Duodenal mucosa (tissue), 2 donors: ENCODE results near the gene CERS6.

Experiments used
- H3K27ac ChIP-seq: one replicate; pipeline ENCODE4 v1.7.0; 2013; ENCODE audit warnings: low read depth, low read length
- H3K27me3 ChIP-seq, 2 donors: one replicate each; pipeline ENCODE4 v1.7.0; 2013; ENCODE audit warnings: low read length in 2 of 2, control low read depth in 1 of 2; ENCODE audit not compliant: insufficient read depth in 2 of 2, control insufficient read depth in 1 of 2
- H3K36me3 ChIP-seq, 2 donors: one replicate each; pipeline ENCODE4 v1.7.0; 2013; ENCODE audit warnings: low read length in 2 of 2, control low read depth in 1 of 2; ENCODE audit not compliant: insufficient read depth in 2 of 2, control insufficient read depth in 1 of 2
- H3K4me1 ChIP-seq, 2 donors: one replicate each; pipeline ENCODE4 v1.7.0; 2013; ENCODE audit warnings: low read length in 2 of 2, control low read depth in 1 of 2; ENCODE audit not compliant: insufficient read depth in 2 of 2, control insufficient read depth in 1 of 2
- H3K4me3 ChIP-seq, 2 donors: one replicate each; pipeline ENCODE4 v1.7.0; 2013; ENCODE audit warnings: low read length in 2 of 2, low read depth in 1 of 2
- H3K9ac ChIP-seq, 2 donors: one replicate each; pipeline ENCODE4 v1.7.0; 2013; ENCODE audit warnings: low read length in 2 of 2, low read depth in 1 of 2
- H3K9me3 ChIP-seq, 2 donors: one replicate each; pipeline ENCODE4 v1.7.0; 2013; ENCODE audit warnings: low read length in 2 of 2, control low read depth in 1 of 2; ENCODE audit not compliant: control insufficient read depth in 1 of 2

Gene CERS6

DNA sequence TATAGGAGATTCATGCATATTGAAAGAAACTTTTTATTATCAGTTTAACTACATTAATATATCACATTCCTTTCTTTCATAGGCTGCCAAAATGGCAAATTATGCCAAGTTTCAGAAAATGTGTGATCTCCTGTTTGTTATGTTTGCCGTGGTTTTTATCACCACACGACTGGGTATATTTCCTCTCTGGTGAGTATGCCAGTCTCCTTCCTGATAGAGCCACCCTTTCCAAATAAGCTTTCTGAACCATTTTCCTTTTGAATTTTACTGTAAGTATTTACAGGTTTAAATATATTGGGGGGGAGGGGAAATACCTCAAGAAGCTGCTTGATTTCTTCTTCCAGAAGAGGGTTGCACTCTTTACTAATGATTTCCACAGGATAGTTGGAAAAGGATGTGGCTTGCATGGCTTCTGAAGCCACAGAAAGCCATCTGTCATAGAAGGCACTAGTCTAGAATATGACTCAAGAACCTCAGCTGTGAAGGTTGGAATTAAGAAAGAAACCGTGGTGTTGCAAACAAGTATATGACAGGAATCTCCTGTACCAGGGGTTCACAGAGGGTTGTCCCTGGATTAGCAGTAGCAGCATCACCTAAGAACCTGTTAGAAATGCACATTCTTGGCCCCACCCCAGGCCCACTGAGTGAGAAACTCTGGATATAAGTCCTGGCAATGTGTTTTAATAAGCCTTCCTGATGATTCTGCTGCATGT lies 261.9 kb downstream of the CERS6 start:
- H3K27ac ChIP-seq = no peak overlapping the region
- H3K9ac ChIP-seq = no peak overlapping the region
- H3K4me1 ChIP-seq = no peaks in the 10 kb centered on the region
- H3K9me3 ChIP-seq = no peaks in the 10 kb centered on the region
- H3K4me3 ChIP-seq = no peak overlapping the region
- H3K36me3 ChIP-seq = peaks cover 10 to 22% of the 10 kb centered on the region in 2 donors
- H3K27me3 ChIP-seq = no peaks in the 10 kb centered on the region

- no peak overlapping the region for H3K4me3 ChIP-seq
- H3K9ac ChIP-seq = no peak overlapping the region
- H3K4me1 ChIP-seq = no peaks in the 10 kb centered on the region
- H3K27ac ChIP-seq = no peak overlapping the region
- H3K9me3 ChIP-seq = no peaks in the 10 kb centered on the region
- no peaks in the 10 kb centered on the region for H3K27me3 ChIP-seq
- H3K36me3 ChIP-seq = peaks cover 10 to 22% of the 10 kb centered on the region in 2 donors
Measured at GRCh38 chr2:168718622-168719021, 262.6 kb downstream of the CERS6 start.

GRCh38 chr2:168719446-168719845 lies 263.4 kb downstream of the CERS6 start:
- Histone ChIP-seq H3K9ac (no peak overlapping the region), H3K4me3 (no peak overlapping the region), H3K4me1 (no peaks in the 10 kb centered on the region), H3K9me3 (no peaks in the 10 kb centered on the region), H3K27ac (no peak overlapping the region), H3K36me3 (peaks cover 10 to 27% of the 10 kb centered on the region in 2 donors), H3K27me3 (no peaks in the 10 kb centered on the region)

DNA sequence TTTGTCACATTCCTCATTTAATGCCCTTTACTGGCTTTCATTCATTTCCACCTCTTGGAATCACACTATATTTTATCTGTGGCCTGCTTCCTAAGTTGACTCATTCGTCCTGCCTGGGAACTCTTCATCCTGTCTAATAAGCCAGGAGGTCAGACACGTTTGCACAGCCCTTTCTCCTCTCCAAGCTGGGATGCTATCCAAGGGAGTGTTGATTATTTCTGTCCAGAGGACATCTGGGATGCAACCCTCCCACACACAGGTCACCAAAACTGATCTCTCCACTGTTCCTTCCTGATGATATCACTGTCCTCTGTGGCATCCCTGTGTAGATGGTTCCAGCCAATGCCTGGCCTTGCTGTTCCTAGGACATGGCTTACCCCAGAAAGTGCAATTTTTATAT lies 266.5 kb downstream of the CERS6 start:
- Histone ChIP-seq H3K36me3 (peaks cover 10 to 27% of the 10 kb centered on the region in 2 donors), H3K4me3 (no peak overlapping the region), H3K4me1 (no peaks in the 10 kb centered on the region), H3K9ac (no peak overlapping the region), H3K27me3 (no peaks in the 10 kb centered on the region), H3K27ac (no peak overlapping the region), H3K9me3 (no peaks in the 10 kb centered on the region)

- Histone ChIP-seq H3K9me3 (no peaks in the 10 kb centered on the region), H3K4me1 (no peaks in the 10 kb centered on the region), H3K9ac (no peak overlapping the region), H3K36me3 (peaks cover 10 to 24% of the 10 kb centered on the region in 2 donors), H3K27me3 (no peaks in the 10 kb centered on the region), H3K27ac (no peak overlapping the region), H3K4me3 (no peak overlapping the region)
Measured at GRCh38 chr2:168723275-168723899, 267.3 kb downstream of the CERS6 start.

GRCh38 chr2:168726375-168726774 lies 270.3 kb downstream of the CERS6 start:
- Histone ChIP-seq H3K9me3 (no peaks in the 10 kb centered on the region), H3K27me3 (no peaks in the 10 kb centered on the region), H3K9ac (no peak overlapping the region), H3K4me1 (no peaks in the 10 kb centered on the region), H3K27ac (no peak overlapping the region), H3K4me3 (no peak overlapping the region), H3K36me3 (peaks cover 0 to 18% of the 10 kb centered on the region in 2 donors)

GRCh38 chr2:168727904-168728470 lies 271.9 kb downstream of the CERS6 start:
- peaks cover 0 to 12% of the 10 kb centered on the region in 2 donors for H3K36me3 ChIP-seq
- H3K27ac ChIP-seq = no peak overlapping the region
- no peaks in the 10 kb centered on the region for H3K9me3 ChIP-seq
- H3K4me3 ChIP-seq = no peak overlapping the region
- no peak overlapping the region for H3K9ac ChIP-seq
- no peaks in the 10 kb centered on the region for H3K27me3 ChIP-seq
- H3K4me1 ChIP-seq = no peaks in the 10 kb centered on the region

DNA sequence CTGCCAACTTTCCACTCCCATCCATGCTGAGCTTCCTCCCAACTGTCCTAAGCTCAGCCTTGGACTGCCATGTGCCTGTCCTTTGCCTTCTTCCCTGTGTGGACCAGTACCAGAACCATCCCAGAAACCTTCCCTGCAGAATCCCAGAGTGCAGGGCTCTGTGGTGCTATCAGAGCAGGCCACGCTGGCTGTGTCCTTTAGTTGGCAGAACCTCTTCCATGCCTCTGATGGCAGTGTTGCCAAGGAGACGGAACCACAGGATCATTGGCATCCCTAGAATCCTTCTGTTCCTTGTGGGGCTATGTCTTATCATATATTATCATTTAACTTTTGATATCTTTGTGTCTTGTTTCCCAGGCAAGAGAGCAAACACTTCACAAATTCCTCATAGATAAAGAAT lies 273.4 kb downstream of the CERS6 start:
- no peak overlapping the region for H3K4me3 ChIP-seq
- peaks cover 0 to 6% of the 10 kb centered on the region in 2 donors for H3K36me3 ChIP-seq
- H3K9ac ChIP-seq = no peak overlapping the region
- no peaks in the 10 kb centered on the region for H3K4me1 ChIP-seq
- no peaks in the 10 kb centered on the region for H3K27me3 ChIP-seq
- no peaks in the 10 kb centered on the region for H3K9me3 ChIP-seq
- no peak overlapping the region for H3K27ac ChIP-seq

GRCh38 chr2:168730344-168730743 lies 274.3 kb downstream of the CERS6 start:
- H3K27me3 ChIP-seq = no peaks in the 10 kb centered on the region
- no peaks in the 10 kb centered on the region for H3K4me1 ChIP-seq
- no peaks in the 10 kb centered on the region for H3K9me3 ChIP-seq
- H3K4me3 ChIP-seq = no peak overlapping the region
- H3K36me3 ChIP-seq = peaks cover 0 to 6% of the 10 kb centered on the region in 2 donors
- H3K9ac ChIP-seq = no peak overlapping the region
- H3K27ac ChIP-seq = no peak overlapping the region

DNA sequence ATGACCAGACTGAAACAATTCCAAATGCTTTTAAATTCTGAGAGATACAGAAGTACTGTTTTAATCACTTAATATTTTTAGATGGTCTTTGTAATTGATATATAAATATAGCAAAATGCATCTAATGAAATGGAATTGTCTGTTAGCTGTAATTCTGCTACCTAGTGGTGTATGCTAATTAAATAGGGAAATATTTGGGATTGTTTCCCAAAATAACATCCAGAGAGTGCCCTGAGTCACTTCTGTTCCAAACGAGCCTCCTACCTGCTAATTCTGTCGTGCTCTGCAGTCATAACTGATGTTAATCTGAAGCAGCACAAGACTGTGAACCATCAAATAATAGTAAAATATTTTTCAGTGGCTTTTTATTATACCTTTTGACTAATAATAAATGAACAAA lies 274.9 kb downstream of the CERS6 start:
- no peak overlapping the region for H3K9ac ChIP-seq
- H3K9me3 ChIP-seq = no peaks in the 10 kb centered on the region
- H3K27ac ChIP-seq = no peak overlapping the region
- no peak overlapping the region for H3K4me3 ChIP-seq
- H3K4me1 ChIP-seq = no peaks in the 10 kb centered on the region
- H3K27me3 ChIP-seq = no peaks in the 10 kb centered on the region
- H3K36me3 ChIP-seq = peaks cover 0 to 6% of the 10 kb centered on the region in 2 donors
